Erythroblast (primary cell): ENCODE measurements around the gene COG5.

ENCODE experiments used
- GATA1 ChIP-seq: IDR thresholded peaks from 2 replicates; pipeline ENCODE4 v1.6.1; 2011; ENCODE audit warnings: low read depth, mild to moderate bottlenecking, control low read depth, low read length, moderate library complexity
- POLR2A ChIP-seq: IDR thresholded peaks from 2 replicates; pipeline ENCODE4 v1.6.1; 2011; ENCODE audit warnings: mild to moderate bottlenecking, low read length

GRCh38 chr7:107390916-107391315 is 172.8 kb downstream of the COG5 start:
- TF ChIP-seq POLR2A (no peak), GATA1 (no peak)
